Keratinocyte (primary cell): ENCODE results near the gene C15orf61. TPM values are rescaled to one million over a fixed set of nuclear protein-coding genes. Genes with fewer than 3 reads are reported as not detected.

Experiments
- DNase-seq: peaks from one replicate; pipeline ENCODE4 v3.0.0-alpha.2; 2011; ENCODE audit warnings: low read depth, missing footprints, low spot score
- FAIRE-seq: peaks from 2 replicates; lab custom pipeline; 2011; peaks lifted over from hg19 to GRCh38; lab: Jason Lieb, UNC
- H2AFZ ChIP-seq: 2 replicates; pipeline ENCODE4 v1.6.0; 2012; ENCODE audit warnings: low read length, control low read depth, inconsistent platforms; ENCODE audit not compliant: control insufficient read depth
- H3K27ac ChIP-seq: 2 replicates; pipeline ENCODE4 v1.5.1; 2011; ENCODE audit warnings: low read length; ENCODE audit not compliant: control insufficient read depth, insufficient read depth
- H3K27me3 ChIP-seq: 3 replicates; pipeline ENCODE4 v1.6.0; 2011; ENCODE audit warnings: low read length; ENCODE audit not compliant: control insufficient read depth, insufficient read depth; ENCODE audit errors: extremely low read depth
- H3K36me3 ChIP-seq, 2 experiments: 2 replicates in 1 of 2; 3 replicates in 1 of 2; pipeline ENCODE4 v1.5.1; 2011; ENCODE audit warnings: low read length in 2 of 2, mild to moderate bottlenecking in 1 of 2; ENCODE audit not compliant: control insufficient read depth in 2 of 2, insufficient read depth in 2 of 2; ENCODE audit errors: extremely low read depth in 1 of 2
- H3K4me1 ChIP-seq: 3 replicates; pipeline ENCODE4 v1.5.1; 2011; ENCODE audit warnings: low read length; ENCODE audit not compliant: control insufficient read depth, insufficient read depth; ENCODE audit errors: extremely low read depth
- H3K4me2 ChIP-seq: 3 replicates; pipeline ENCODE4 v1.6.0; 2011; ENCODE audit warnings: low read depth, low read length; ENCODE audit not compliant: control insufficient read depth, insufficient read depth; ENCODE audit errors: extremely low read depth
- H3K4me3 ChIP-seq, 3 experiments: fragments of 200-600 bp in 1 of 3; sonication (generic) in 1 of 3; 2 replicates in 2 of 3; 3 replicates in 1 of 3; pipeline ENCODE4 v1.5.1; 2011 to 2016; ENCODE audit warnings: low read length in 3 of 3, mild to moderate bottlenecking in 3 of 3, control low read depth in 2 of 3, inconsistent platforms in 1 of 3, low read depth in 1 of 3, mixed read lengths in 1 of 3, mixed run types in 1 of 3, moderate library complexity in 1 of 3; ENCODE audit not compliant: control insufficient read depth in 2 of 3, insufficient read depth in 2 of 3; ENCODE audit errors: extremely low read depth in 1 of 3
- H3K79me2 ChIP-seq: 2 replicates; pipeline ENCODE4 v1.6.0; 2012; ENCODE audit warnings: low read length; ENCODE audit not compliant: control insufficient read depth, insufficient read depth
- H3K9ac ChIP-seq: 3 replicates; pipeline ENCODE4 v1.6.0; 2011; ENCODE audit warnings: low read length; ENCODE audit not compliant: control insufficient read depth, insufficient read depth; ENCODE audit errors: extremely low read depth
- H3K9me1 ChIP-seq: 3 replicates; pipeline ENCODE4 v1.6.0; 2011; ENCODE audit warnings: low read length; ENCODE audit not compliant: control insufficient read depth, insufficient read depth; ENCODE audit errors: extremely low read depth
- H3K9me3 ChIP-seq: 2 replicates; pipeline ENCODE4 v1.5.1; 2012; ENCODE audit warnings: low read depth, low read length; ENCODE audit not compliant: control insufficient read depth
- H4K20me1 ChIP-seq: 3 replicates; pipeline ENCODE4 v1.6.0; 2011; ENCODE audit warnings: low read length; ENCODE audit not compliant: control insufficient read depth, insufficient read depth; ENCODE audit errors: extremely low read depth
- CTCF ChIP-seq, 3 experiments: IDR thresholded peaks in 1 of 3; conservative IDR thresholded peaks in 1 of 3; optimal IDR thresholded peaks in 1 of 3; 2 replicates in 2 of 3; 3 replicates in 1 of 3; pipeline versions ENCODE3 to v1.5.1; 2011; ENCODE audit warnings: low read length in 3 of 3, mild to moderate bottlenecking in 3 of 3, moderate library complexity in 2 of 3, control low read depth in 1 of 3, inconsistent platforms in 1 of 3; ENCODE audit not compliant: insufficient read depth in 2 of 3; ENCODE audit errors: extremely low read depth in 1 of 3
- EZH2 ChIP-seq: IDR thresholded peaks from one replicate; pipeline ENCODE4 v1.6.1; 2012; ENCODE audit warnings: inconsistent platforms, mild to moderate bottlenecking, low read length, moderate library complexity
- dilution Hi-C: fragments of 300-500 bp; cut with MboI; formaldehyde crosslinking; loops from one replicate; pipeline ENCODE4 v1.7.0; 2020; ENCODE audit warnings: low sequenced_read_pairs; ENCODE audit not compliant: extremely low pct_ligation_motif_present
- polyA plus RNA-seq, 5 experiments: library from polyadenylated mRNA; depleted of rRNA in 3 of 5; stranded (reverse) in 3 of 5; stranded (forward) in 1 of 5; unstranded in 1 of 5; fragments of >200 nt; gene quantifications; 1 replicate in 1 of 5; 2 replicates in 3 of 5; 3 replicates in 1 of 5; pipeline versions ENCODE4 v1.2.1 to v1.2.3, GENCODE V29; 2011 to 2012; ENCODE audit warnings: missing spikeins in 2 of 5, low read depth in 1 of 5, low replicate concordance in 1 of 5

The C15orf61 gene
- polyA plus RNA-seq, 1 donor (not counting 4 experiments of a cell fraction or from before 2014, with no cell fraction given), result 2.6 TPM

- no peak for FAIRE-seq
- TF ChIP-seq CTCF (optimal IDR thresholded peaks at IDR 0.05 in 1 of 3, IDR thresholded peaks at IDR 0.05 in 1 of 3, conservative IDR thresholded peaks at IDR 0.05 in 1 of 3; ENCODE audit: extremely low read depth in 1 of 3, insufficient read depth in 2 of 3, low read length in 3 of 3) (no peak), EZH2 (no peak)
- Histone ChIP-seq H3K4me1 (no peaks in the 10 kb centered on the region), H3K9me1 (no peaks in the 10 kb centered on the region), H3K36me3 (no peaks in the 10 kb centered on the region), H3K27me3 (no peaks in the 10 kb centered on the region), H4K20me1 (no peaks in the 10 kb centered on the region), H3K4me3 (no peak overlapping the region), H3K4me2 (no peak overlapping the region), H3K9ac (no peak overlapping the region), H3K79me2 (no peaks in the 10 kb centered on the region), H2AFZ (no peak overlapping the region), H3K27ac (no peak overlapping the region), H3K9me3 (no peaks in the 10 kb centered on the region)
- dilution Hi-C loops, result no loop called here
- no peak for DNase-seq
These were observed 40.2 kb upstream of the C15orf61 start for GRCh38 chr15:67480741-67481140.

DNA sequence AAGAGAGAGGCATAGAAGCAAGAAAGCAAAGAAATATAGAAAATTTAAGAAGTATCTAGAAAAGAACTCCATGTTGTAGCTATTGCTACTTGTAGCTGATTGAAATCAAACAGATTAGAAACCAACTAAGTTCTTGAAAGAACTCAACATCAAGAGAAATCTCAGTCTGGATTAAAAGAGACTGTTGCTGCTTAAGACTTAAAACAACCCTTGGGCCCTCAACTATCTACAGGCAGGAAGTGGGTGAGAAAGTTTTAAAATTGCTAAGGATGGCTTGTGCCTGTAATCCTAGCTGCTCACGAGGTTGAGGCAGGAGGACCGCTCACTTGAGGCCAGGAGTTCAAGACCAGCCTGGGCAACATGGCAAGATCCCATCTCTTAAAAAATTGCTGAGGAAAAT lies 39.3 kb upstream of the C15orf61 start:
- Histone ChIP-seq H3K9me1 (no peaks in the 10 kb centered on the region), H3K9me3 (no peaks in the 10 kb centered on the region), H2AFZ (no peak overlapping the region), H3K4me2 (no peak overlapping the region), H3K79me2 (no peaks in the 10 kb centered on the region), H3K4me3 (no peak overlapping the region), H3K27me3 (no peaks in the 10 kb centered on the region), H4K20me1 (no peaks in the 10 kb centered on the region), H3K27ac (no peak overlapping the region), H3K9ac (no peak overlapping the region), H3K36me3 (no peaks in the 10 kb centered on the region), H3K4me1 (no peaks in the 10 kb centered on the region)
- FAIRE-seq (no peak), DNase-seq (no peak)
- TF ChIP-seq EZH2, result no peak
- dilution Hi-C loops, result no loop called here

DNA sequence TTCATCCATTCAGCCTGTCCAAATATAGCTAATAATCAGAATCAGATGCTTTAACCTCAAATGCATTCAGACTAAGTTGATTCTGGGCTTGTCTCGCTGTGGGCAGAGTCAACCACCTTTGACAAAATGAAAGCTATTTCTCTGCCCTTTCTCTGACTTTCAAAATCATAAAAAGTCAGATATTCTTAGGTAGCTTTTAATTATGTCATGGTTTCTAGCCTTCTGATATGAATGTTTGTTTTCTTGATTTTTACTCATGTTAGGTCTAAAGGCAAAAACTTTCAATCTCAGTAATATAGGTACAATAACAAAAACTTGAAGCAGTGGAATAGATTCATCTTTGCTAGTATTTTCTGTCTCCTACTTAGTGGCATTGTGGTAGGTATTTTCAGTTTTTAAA lies 25.3 kb upstream of the C15orf61 start:
- Histone ChIP-seq H3K9ac (no peak overlapping the region), H3K4me1 (no peaks in the 10 kb centered on the region), H3K4me2 (no peak overlapping the region), H3K79me2 (no peaks in the 10 kb centered on the region), H2AFZ (no peak overlapping the region), H3K9me3 (no peaks in the 10 kb centered on the region), H3K27me3 (no peaks in the 10 kb centered on the region), H3K27ac (no peak overlapping the region), H3K9me1 (no peaks in the 10 kb centered on the region), H3K4me3 (no peak overlapping the region), H3K36me3 (no peaks in the 10 kb centered on the region), H4K20me1 (no peaks in the 10 kb centered on the region)
- FAIRE-seq (no peak), DNase-seq (no peak)
- TF ChIP-seq CTCF (optimal IDR thresholded peaks at IDR 0.05 in 1 of 3, IDR thresholded peaks at IDR 0.05 in 1 of 3, conservative IDR thresholded peaks at IDR 0.05 in 1 of 3; ENCODE audit: extremely low read depth in 1 of 3, insufficient read depth in 2 of 3, low read length in 3 of 3), result no peak
- no peak for TF ChIP-seq EZH2
- dilution Hi-C loops, result no loop called here
